WERI-Rb-1 (cell line): Measurements from ENCODE around the gene DCXR.
"Not testable (repeated sequence)": the region's sequence is repeated elsewhere in the genome, so short reads cannot be mapped to it uniquely, and the experiment has no call there.

Experiments used
- DNase-seq: peaks from one replicate; pipeline ENCODE4 v3.0.0-alpha.2; 2020
- H3K27ac ChIP-seq: fragments of 250-450 bp; sonication (Bioruptor Pico); 2 replicates; pipeline ENCODE4 v1.5.1; 2020; ENCODE audit warnings: mild to moderate bottlenecking, moderate library complexity
- H3K27me3 ChIP-seq: fragments of 250-450 bp; sonication (Bioruptor Pico); 2 replicates; pipeline ENCODE4 v1.5.1; 2021; ENCODE audit warnings: mild to moderate bottlenecking, low read depth, moderate library complexity; ENCODE audit not compliant: insufficient read depth, severe bottlenecking
- H3K36me3 ChIP-seq: fragments of 250-450 bp; sonication (Bioruptor Pico); 2 replicates; pipeline ENCODE4 v1.5.1; 2020; ENCODE audit warnings: mild to moderate bottlenecking, moderate library complexity
- H3K4me3 ChIP-seq: 2 replicates; pipeline ENCODE4 v1.5.1; 2011; ENCODE audit warnings: low read depth, mild to moderate bottlenecking, control low read depth, low read length
- H3K9me3 ChIP-seq: fragments of 250-450 bp; sonication (Bioruptor Pico); 2 replicates; pipeline ENCODE4 v1.5.1; 2021; ENCODE audit warnings: mild to moderate bottlenecking, moderate library complexity; ENCODE audit not compliant: severe bottlenecking
- TF ChIP-seq, protein P1 (sequence below): IDR thresholded peaks from 2 replicates; pipeline ENCODE4 v1.5.1; 2011; ENCODE audit warnings: low read depth, mild to moderate bottlenecking, control low read depth, inconsistent platforms, low read length

DCXR gene

GRCh38 chr17:82041144-82041814 is 3.8 kb upstream of the DCXR start:
- no peak overlapping the region for H3K27ac ChIP-seq
- H3K27me3 ChIP-seq = no peaks in the 10 kb centered on the region
- H3K36me3 ChIP-seq = peaks cover 7% of the 10 kb centered on the region
- H3K9me3 ChIP-seq = no peaks in the 10 kb centered on the region
- no peak for DNase-seq
- H3K4me3 ChIP-seq = no peak overlapping the region
- TF ChIP-seq, protein P1, sequence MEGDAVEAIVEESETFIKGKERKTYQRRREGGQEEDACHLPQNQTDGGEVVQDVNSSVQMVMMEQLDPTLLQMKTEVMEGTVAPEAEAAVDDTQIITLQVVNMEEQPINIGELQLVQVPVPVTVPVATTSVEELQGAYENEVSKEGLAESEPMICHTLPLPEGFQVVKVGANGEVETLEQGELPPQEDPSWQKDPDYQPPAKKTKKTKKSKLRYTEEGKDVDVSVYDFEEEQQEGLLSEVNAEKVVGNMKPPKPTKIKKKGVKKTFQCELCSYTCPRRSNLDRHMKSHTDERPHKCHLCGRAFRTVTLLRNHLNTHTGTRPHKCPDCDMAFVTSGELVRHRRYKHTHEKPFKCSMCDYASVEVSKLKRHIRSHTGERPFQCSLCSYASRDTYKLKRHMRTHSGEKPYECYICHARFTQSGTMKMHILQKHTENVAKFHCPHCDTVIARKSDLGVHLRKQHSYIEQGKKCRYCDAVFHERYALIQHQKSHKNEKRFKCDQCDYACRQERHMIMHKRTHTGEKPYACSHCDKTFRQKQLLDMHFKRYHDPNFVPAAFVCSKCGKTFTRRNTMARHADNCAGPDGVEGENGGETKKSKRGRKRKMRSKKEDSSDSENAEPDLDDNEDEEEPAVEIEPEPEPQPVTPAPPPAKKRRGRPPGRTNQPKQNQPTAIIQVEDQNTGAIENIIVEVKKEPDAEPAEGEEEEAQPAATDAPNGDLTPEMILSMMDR = no peak

- Histone ChIP-seq H3K36me3 (peaks cover 21% of the 10 kb centered on the region), H3K9me3 (no peaks in the 10 kb centered on the region), H3K27me3 (no peaks in the 10 kb centered on the region), H3K27ac (no peak overlapping the region), H3K4me3 (no peak overlapping the region)
- DNase-seq = no peak
- TF ChIP-seq, protein P1 = no peak
These were observed 2.3 kb upstream of the DCXR start for GRCh38 chr17:82039695-82040299.

- not testable (repeated sequence) for DNase-seq, H3K9me3 ChIP-seq, H3K27ac ChIP-seq, H3K4me3 ChIP-seq, H3K27me3 ChIP-seq
- peaks cover 25% of the 10 kb centered on the region for H3K36me3 ChIP-seq
These were observed 1.4 kb upstream of the DCXR start for GRCh38 chr17:82038796-82039409.

- Histone ChIP-seq H3K27me3 (no peaks in the 10 kb centered on the region), H3K27ac (peak overlapping the region; percentile 88), H3K36me3 (peaks cover 33% of the 10 kb centered on the region), H3K9me3 (no peaks in the 10 kb centered on the region), H3K4me3 (peak overlapping the region; percentile 92)
- TF ChIP-seq, protein P1 = no peak
- DNase-seq = no peak
These were observed 345 bp upstream of the DCXR start for GRCh38 chr17:82037889-82038195.

- TF ChIP-seq, protein P1 = no peak
- Histone ChIP-seq H3K27me3 (no peaks in the 10 kb centered on the region), H3K27ac (peak overlapping the region; percentile 88), H3K36me3 (peaks cover 39% of the 10 kb centered on the region), H3K9me3 (no peaks in the 10 kb centered on the region), H3K4me3 (peak overlapping the region; percentile 92)
- DNase-seq = no peak
These were observed 834 bp downstream of the DCXR start for GRCh38 chr17:82036634-82037091.

- DNase-seq = no peak
- TF ChIP-seq, protein P1 = no peak
- Histone ChIP-seq H3K27ac (no peak overlapping the region), H3K4me3 (peak overlapping the region; percentile 92), H3K9me3 (no peaks in the 10 kb centered on the region), H3K27me3 (no peaks in the 10 kb centered on the region), H3K36me3 (peaks cover 39% of the 10 kb centered on the region)
These were observed 1.4 kb downstream of the DCXR start for GRCh38 chr17:82035956-82036633.
